Stimulated activated CD8-positive, alpha-beta memory T cell treated with anti-CD3 and anti-CD28 coated beads, Interleukin-4, amount 100 ng/mL, for 4 hours (primary cell): ENCODE measurements around the gene ADAMTS6.

Source experiments
- DNase-seq, 2 donors: peaks; one replicate each; pipeline ENCODE4 v3.0.0-alpha.2; 2020; ENCODE audit warnings: low read depth in 2 of 2, low spot score in 1 of 2

The ADAMTS6 gene

GRCh38 chr5:65108786-65109743 lies 372.7 kb downstream of the ADAMTS6 start:
- DNase-seq: no peak

GRCh38 chr5:65105301-65105700 lies 376.4 kb downstream of the ADAMTS6 start:
- no peak for DNase-seq

- no peak for DNase-seq
Measured at GRCh38 chr5:65104831-65105230, 376.9 kb downstream of the ADAMTS6 start.

- DNase-seq: no peak
Measured at GRCh38 chr5:65103756-65104440, 377.8 kb downstream of the ADAMTS6 start.

GRCh38 chr5:65102976-65103711 lies 378.6 kb downstream of the ADAMTS6 start:
- DNase-seq: peak; percentile 7 to 12

GRCh38 chr5:65102371-65102975 lies 379.2 kb downstream of the ADAMTS6 start:
- DNase-seq: no peak

- no peak for DNase-seq
Measured at GRCh38 chr5:65101632-65102100, 380.1 kb downstream of the ADAMTS6 start.

- DNase-seq: no peak
Measured at GRCh38 chr5:65100911-65101631, 380.6 kb downstream of the ADAMTS6 start.
